Endothelial cell of umbilical vein (primary cell): ENCODE measurements around the gene VPS41. TPM values are rescaled to one million over a fixed set of nuclear protein-coding genes. Genes with fewer than 3 reads are reported as not detected.

Experiments used
- BruUV-seq: library from RNA; stranded (reverse); fragments of 400-500 nt; replicated peaks from 2 replicates; lab custom pipeline; 2021; lab: Mats Ljungman, UMichigan
- CTCF ChIA-PET: fragments of 300-600, 350-600 bp; sonication (Branson Sonifier 250); formaldehyde crosslinking; loops from one replicate; lab custom pipeline; 2021; ENCODE audit warnings: antibody characterized with exemption, inconsistent platforms; lab: Charles Lee
- POLR2A ChIA-PET: fragments of 300-600, 350-600 bp; sonication (Branson Sonifier 250); formaldehyde crosslinking; loops from one replicate; lab custom pipeline; 2021; ENCODE audit warnings: antibody characterized with exemption, inconsistent platforms; lab: Charles Lee
- DNase-seq: peaks from one replicate; pipeline ENCODE4 v3.0.0-alpha.2; 2011; ENCODE audit warnings: low read depth, low spot score
- FAIRE-seq: peaks from 2 replicates; lab custom pipeline; 2011; peaks lifted over from hg19 to GRCh38; lab: Jason Lieb, UNC
- H2AFZ ChIP-seq: 2 replicates; pipeline ENCODE4 v1.6.0; 2012; ENCODE audit warnings: low read depth, low read length, control low read depth, inconsistent platforms
- H3K27ac ChIP-seq: 2 replicates; pipeline ENCODE4 v1.5.1; 2011; ENCODE audit warnings: low read depth, mild to moderate bottlenecking, control low read depth, low read length, moderate library complexity; ENCODE audit not compliant: insufficient read depth
- H3K27me3 ChIP-seq, 2 experiments: 2 replicates each; pipeline versions ENCODE4 v1.6.0 to v1.6.1; 2011; ENCODE audit warnings: low read length in 2 of 2, mixed read lengths in 1 of 2; ENCODE audit not compliant: control insufficient read depth in 2 of 2, insufficient read depth in 2 of 2
- H3K36me3 ChIP-seq, 2 experiments: 2 replicates in 1 of 2; 3 replicates in 1 of 2; pipeline ENCODE4 v1.5.1; 2011; ENCODE audit warnings: low read length in 2 of 2, mild to moderate bottlenecking in 1 of 2, moderate library complexity in 1 of 2; ENCODE audit not compliant: control insufficient read depth in 2 of 2, insufficient read depth in 2 of 2; ENCODE audit errors: extremely low read depth in 1 of 2
- H3K4me1 ChIP-seq: 3 replicates; pipeline ENCODE4 v1.5.1; 2011; ENCODE audit warnings: mild to moderate bottlenecking, low read length; ENCODE audit not compliant: control insufficient read depth, insufficient read depth; ENCODE audit errors: extremely low read depth
- H3K4me2 ChIP-seq: 2 replicates; pipeline ENCODE4 v1.6.1; 2011; ENCODE audit warnings: low read length, control low read depth, mixed read lengths; ENCODE audit not compliant: insufficient read depth
- H3K4me3 ChIP-seq, 3 experiments: fragments of 200-600 bp in 1 of 3; sonication (generic), shearing (Covaris generic) in 1 of 3; replicated peaks in 1 of 3; 2 replicates each; pipeline ENCODE4 v1.5.1; 2011 to 2016; ENCODE audit warnings: control low read depth in 3 of 3, low read length in 3 of 3, mild to moderate bottlenecking in 2 of 3, inconsistent platforms in 1 of 3, low read depth in 1 of 3, moderate library complexity in 1 of 3; ENCODE audit not compliant: insufficient read depth in 1 of 3
- H3K79me2 ChIP-seq: 2 replicates; pipeline ENCODE4 v1.6.0; 2012; ENCODE audit warnings: low read length, inconsistent platforms; ENCODE audit not compliant: control insufficient read depth, insufficient read depth
- H3K9ac ChIP-seq: replicated peaks from 2 replicates; pipeline ENCODE3; 2011; ENCODE audit warnings: low read length, control low read depth; ENCODE audit not compliant: insufficient read depth; ENCODE audit errors: extremely low read depth
- H3K9me1 ChIP-seq: replicated peaks from 3 replicates; pipeline ENCODE4 v1.6.0; 2011; ENCODE audit warnings: mild to moderate bottlenecking, low read length; ENCODE audit not compliant: control insufficient read depth, insufficient read depth; ENCODE audit errors: extremely low read depth
- H3K9me3 ChIP-seq: replicated peaks from 2 replicates; pipeline ENCODE4 v1.5.1; 2012; ENCODE audit warnings: low read length, inconsistent platforms; ENCODE audit not compliant: control insufficient read depth, insufficient read depth
- H4K20me1 ChIP-seq: replicated peaks from 2 replicates; pipeline ENCODE3; 2011; ENCODE audit warnings: mild to moderate bottlenecking, low read length; ENCODE audit not compliant: control insufficient read depth, insufficient read depth; ENCODE audit errors: extremely low read depth
- CTCF ChIP-seq, 2 donors: IDR thresholded peaks; 1 replicate in 1 of 2; 2 replicates in 1 of 2; pipeline ENCODE4 v1.5.1; 2011; ENCODE audit warnings: low read length in 2 of 2, mild to moderate bottlenecking in 2 of 2, moderate library complexity in 2 of 2, control low read depth in 1 of 2, inconsistent platforms in 1 of 2, low read depth in 1 of 2; ENCODE audit not compliant: insufficient read depth in 1 of 2; ENCODE audit errors: extremely low read depth in 1 of 2
- EZH2 ChIP-seq: IDR thresholded peaks from 2 replicates; pipeline ENCODE4 v1.6.1; 2012; ENCODE audit warnings: borderline replicate concordance, low read depth, mild to moderate bottlenecking, moderate library complexity, low read length, inconsistent platforms; ENCODE audit not compliant: severe bottlenecking
- FOS ChIP-seq: IDR thresholded peaks from 2 replicates; pipeline ENCODE4 v1.6.1; 2011; ENCODE audit warnings: mild to moderate bottlenecking, low read length, moderate library complexity, borderline replicate concordance; ENCODE audit not compliant: insufficient read depth
- GATA2 ChIP-seq: IDR thresholded peaks from 2 replicates; pipeline ENCODE4 v1.7.0; 2011; ENCODE audit warnings: low read depth, mild to moderate bottlenecking, moderate library complexity, mixed read lengths, low read length; ENCODE audit not compliant: insufficient read length, insufficient read depth
- JUN ChIP-seq: IDR thresholded peaks from 2 replicates; pipeline ENCODE4 v1.6.1; 2011; ENCODE audit warnings: borderline replicate concordance, low read depth; ENCODE audit not compliant: insufficient read length, insufficient read depth
- MAX ChIP-seq: IDR thresholded peaks from 2 replicates; pipeline ENCODE4 v1.6.1; 2011; ENCODE audit not compliant: insufficient read depth, insufficient read length
- MYC ChIP-seq: IDR thresholded peaks from one replicate; pipeline ENCODE4 v1.6.1; 2011; ENCODE audit warnings: mild to moderate bottlenecking, low read depth, low read length
- POLR2A ChIP-seq: IDR thresholded peaks from 2 replicates; pipeline ENCODE4 v1.6.1; 2012; ENCODE audit warnings: low read depth, mild to moderate bottlenecking, control low read depth, low read length
- POLR2AphosphoS5 ChIP-seq: IDR thresholded peaks from 2 replicates; pipeline ENCODE4 v1.6.1; 2012; ENCODE audit warnings: low read depth, mild to moderate bottlenecking, control low read depth, low read length, moderate library complexity; ENCODE audit not compliant: insufficient read depth
- dilution Hi-C: fragments of 300-500 bp; cut with MboI; formaldehyde crosslinking; loops from one replicate; pipeline ENCODE4 v1.15.0; 2019; ENCODE audit warnings: low sequenced_read_pairs; ENCODE audit not compliant: extremely low pct_ligation_motif_present
- intact Hi-C: fragments of 100-400 bp; cut with micrococcal nuclease; formaldehyde crosslinking; loops from one replicate; pipeline ENCODE4 v1.10.0; 2022
- polyA plus RNA-seq, 4 experiments: library from polyadenylated mRNA; depleted of rRNA in 3 of 4; stranded (reverse) in 3 of 4; unstranded in 1 of 4; fragments of >200 nt; gene quantifications; 2 replicates each; pipeline versions ENCODE4 v1.2.1 to v1.2.3, GENCODE V29; 2011 to 2012; ENCODE audit warnings: missing spikeins in 1 of 4
- total RNA-seq: library from RNA; stranded (reverse); gene quantifications from 2 replicates; pipeline ENCODE4 v1.2.3, GENCODE V29; 2021

The VPS41 gene
- total and polyA plus RNA-seq, 2 donors (not counting 3 experiments of a cell fraction or from before 2014, with no cell fraction given), result 14.3 to 79.8 TPM

- DNase-seq, result no peak
- no peak for TF ChIP-seq EZH2
- TF ChIP-seq CTCF (IDR thresholded peaks at IDR 0.05; ENCODE audit: extremely low read depth in 1 of 2, insufficient read depth in 1 of 2, low read depth in 1 of 2, low read length in 2 of 2), result no peak
- TF ChIP-seq POLR2A, result no peak
- no peak for TF ChIP-seq JUN
- no peaks in the 10 kb centered on the region for H3K9me3 ChIP-seq
- no peak overlapping the region for H3K9ac ChIP-seq
- no peak overlapping the region for H3K27ac ChIP-seq
- no peak overlapping the region for H3K4me2 ChIP-seq
- POLR2A ChIA-PET, result no interaction called here
- H3K27me3 ChIP-seq, result no peaks in the 10 kb centered on the region
- H3K4me1 ChIP-seq, result no peaks in the 10 kb centered on the region
- no peak overlapping the region for H3K4me3 ChIP-seq
- BruUV-seq, result no TSS peak
- CTCF ChIA-PET, result no interaction called here
- intact Hi-C loops, result no loop called here
- H3K9me1 ChIP-seq, result no peaks in the 10 kb centered on the region
- no peaks in the 10 kb centered on the region for H3K36me3 ChIP-seq
- no peak for FAIRE-seq
- H2AFZ ChIP-seq, result no peak overlapping the region
- no peaks in the 10 kb centered on the region for H4K20me1 ChIP-seq
- dilution Hi-C loops, result no loop called here
- peaks cover 3% of the 10 kb centered on the region for H3K79me2 ChIP-seq
Observed at GRCh38 chr7:38902449-38902848, 6.5 kb downstream of the VPS41 start.

GRCh38 chr7:38893061-38893460 lies 15.9 kb downstream of the VPS41 start:
- Histone ChIP-seq H3K4me1 (no peaks in the 10 kb centered on the region), H3K27me3 (no peaks in the 10 kb centered on the region), H3K36me3 (peaks cover 0 to 1% of the 10 kb centered on the region in 2 experiments), H4K20me1 (no peaks in the 10 kb centered on the region), H2AFZ (no peak overlapping the region), H3K27ac (no peak overlapping the region), H3K9me1 (no peaks in the 10 kb centered on the region), H3K9me3 (no peaks in the 10 kb centered on the region), H3K4me2 (no peak overlapping the region), H3K79me2 (no peaks in the 10 kb centered on the region), H3K9ac (no peak overlapping the region), H3K4me3 (no peak overlapping the region)
- BruUV-seq, result no TSS peak
- dilution Hi-C loops, result no loop called here
- CTCF ChIA-PET, result no interaction called here
- intact Hi-C loops, result no loop called here
- DNase-seq, result no peak
- POLR2A ChIA-PET, result no interaction called here
- no peak for TF ChIP-seq FOS
- TF ChIP-seq MYC, result no peak
- no peak for TF ChIP-seq POLR2AphosphoS5
- TF ChIP-seq MAX, result no peak
- TF ChIP-seq CTCF (IDR thresholded peaks at IDR 0.05; ENCODE audit: extremely low read depth in 1 of 2, insufficient read depth in 1 of 2, low read depth in 1 of 2, low read length in 2 of 2), result no peak
- TF ChIP-seq GATA2, result no peak
- no peak for TF ChIP-seq EZH2
- TF ChIP-seq POLR2A, result no peak
- no peak for TF ChIP-seq JUN
- FAIRE-seq, result no peak
